ENCODE results near the gene ZNF335.
"Not testable (repeated sequence)": the region's sequence is repeated elsewhere in the genome, so short reads cannot be mapped to it uniquely, and the experiment has no call there.

Gene ZNF335

GRCh38 chr20:45934046-45934585, 37.9 kb downstream of the ZNF335 start:
- no peak for DNase-seq (ENCODE audit: low read depth)

- DNase-seq (ENCODE audit: low read depth), result no peak
These were observed 38.5 kb downstream of the ZNF335 start for GRCh38 chr20:45933266-45934045.

- not testable (repeated sequence) for DNase-seq (ENCODE audit: low read depth)
These were observed 40.3 kb downstream of the ZNF335 start for GRCh38 chr20:45931680-45932079.

- DNase-seq (ENCODE audit: low read depth), result no peak
These were observed 44.7 kb downstream of the ZNF335 start for GRCh38 chr20:45927071-45927878.

GRCh38 chr20:45926731-45927070, 45.3 kb downstream of the ZNF335 start:
- DNase-seq (ENCODE audit: low read depth), result no peak

DNA sequence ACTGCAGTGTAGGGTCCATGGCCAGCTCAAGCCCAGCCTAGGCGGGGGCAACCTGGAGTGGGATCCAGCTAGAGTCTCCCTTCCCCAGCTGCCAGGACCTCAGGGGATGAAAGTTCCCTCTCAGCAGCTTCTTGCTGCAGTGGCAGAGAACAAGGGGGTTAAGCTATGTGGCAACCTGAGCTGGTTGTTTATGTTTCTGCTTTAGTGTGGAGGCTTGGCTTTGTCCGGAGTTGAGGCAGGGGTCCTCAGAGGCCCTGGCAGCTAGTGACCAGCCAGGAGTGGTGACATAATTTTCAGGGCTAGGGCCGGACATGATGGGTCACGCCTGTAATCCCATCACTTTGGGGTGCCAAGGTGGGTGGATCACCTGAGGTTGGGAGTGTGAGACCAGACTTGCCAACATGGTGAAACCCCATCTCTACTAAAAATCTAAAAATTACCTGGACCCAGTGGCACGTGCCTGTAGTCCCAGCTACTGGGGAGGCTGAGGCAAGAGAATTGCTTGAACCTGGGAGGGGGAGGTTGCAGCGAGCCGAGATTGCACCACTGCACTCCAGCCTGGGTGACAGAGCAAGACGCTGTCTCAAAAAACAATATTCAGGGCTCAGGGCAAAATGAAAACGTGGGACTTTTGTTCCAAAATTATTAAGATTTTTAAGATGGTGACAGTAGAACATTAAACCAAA, 46.0 kb downstream of the ZNF335 start:
- no peak for DNase-seq (ENCODE audit: low read depth)

DNA sequence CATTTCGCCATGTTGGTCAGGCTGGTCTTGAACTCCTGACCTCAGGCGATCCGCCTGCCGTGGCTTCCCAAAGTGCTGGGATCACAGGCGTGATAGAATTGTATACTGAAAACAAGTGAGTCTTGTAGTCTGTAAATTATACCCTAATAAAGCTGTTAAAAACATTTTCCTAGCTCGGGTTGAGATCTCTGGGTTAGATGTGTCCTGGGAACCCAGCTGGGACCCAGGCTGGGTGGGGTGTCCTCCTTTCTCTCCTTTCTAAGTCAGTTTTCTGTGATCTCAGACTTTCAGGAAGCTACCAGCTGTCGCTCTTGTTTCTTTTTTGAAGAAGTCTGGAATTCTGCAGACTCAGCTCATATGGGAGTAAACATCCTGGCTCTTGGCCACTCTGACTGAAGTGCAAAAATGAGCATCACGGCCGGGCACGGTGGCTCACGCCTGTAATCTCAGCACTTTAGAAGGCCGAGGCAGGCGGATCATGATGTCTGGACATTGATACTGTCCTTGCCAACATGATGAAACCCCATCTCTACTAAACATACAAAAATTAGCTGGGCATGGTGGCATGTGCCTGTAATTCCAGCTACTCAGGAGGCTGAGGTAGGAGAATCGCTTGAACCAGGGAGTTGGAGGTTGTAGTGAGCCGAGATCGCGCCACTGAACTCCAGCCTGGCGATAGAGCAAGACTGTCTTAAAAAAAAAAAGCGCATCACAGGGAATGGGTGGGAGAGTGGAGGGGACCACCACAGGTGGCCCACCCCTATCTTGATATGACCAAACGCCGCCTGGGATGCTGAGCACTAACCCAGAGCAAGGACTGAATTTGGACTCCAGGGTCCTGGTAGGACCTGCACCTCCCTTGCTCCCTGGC, 47.4 kb downstream of the ZNF335 start:
- no peak for DNase-seq (ENCODE audit: low read depth)

GRCh38 chr20:45921337-45922189, 50.4 kb downstream of the ZNF335 start:
- DNase-seq (ENCODE audit: low read depth), result no peak

GRCh38 chr20:45920462-45921336, 51.3 kb downstream of the ZNF335 start:
- DNase-seq (ENCODE audit: low read depth), result no peak

GRCh38 chr20:45919542-45920399, 52.2 kb downstream of the ZNF335 start:
- no peak for DNase-seq (ENCODE audit: low read depth)

DNA sequence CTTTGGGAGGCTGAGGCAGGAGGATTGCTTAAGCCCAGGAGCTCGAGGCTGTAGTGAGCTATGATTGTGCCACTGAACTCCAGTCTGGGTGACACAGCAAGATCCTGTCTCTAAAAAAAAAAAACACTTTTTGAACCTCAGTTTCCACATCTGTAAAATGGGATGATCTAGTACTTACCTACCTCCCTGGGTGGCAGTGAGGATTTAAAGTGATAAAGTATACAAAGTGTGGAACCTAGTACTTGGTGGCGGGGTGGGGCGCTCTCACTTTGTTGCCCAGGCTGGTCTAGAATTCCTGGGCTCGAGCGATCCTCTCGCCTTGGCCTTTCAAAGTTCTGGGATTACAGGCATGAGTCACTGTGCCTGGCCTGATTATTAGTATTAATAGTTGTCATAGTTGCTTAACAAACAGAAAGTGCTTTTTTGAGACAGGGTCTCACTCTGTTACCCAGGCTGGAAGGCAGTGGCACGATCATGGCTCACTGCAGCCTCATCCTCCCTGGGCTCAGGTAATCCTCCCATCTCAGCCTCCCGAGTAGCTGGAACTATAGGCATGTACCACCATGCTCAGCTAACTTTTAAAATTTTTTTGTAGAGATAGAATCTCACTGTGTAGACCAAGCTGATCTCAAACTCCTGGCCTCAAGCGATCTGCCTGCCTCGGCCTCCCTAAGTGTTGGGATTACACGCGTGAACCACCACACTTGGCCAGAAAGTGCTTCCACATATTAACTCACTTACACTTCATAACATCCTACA, 53.0 kb downstream of the ZNF335 start:
- DNase-seq (ENCODE audit: low read depth), result no peak

GRCh38 chr20:45918182-45918737, 53.7 kb downstream of the ZNF335 start:
- no peak for DNase-seq (ENCODE audit: low read depth)

GRCh38 chr20:45917790-45918141, 54.2 kb downstream of the ZNF335 start:
- DNase-seq (ENCODE audit: low read depth), result no peak

- DNase-seq (ENCODE audit: low read depth), result no peak
These were observed 58.9 kb downstream of the ZNF335 start for GRCh38 chr20:45913116-45913515.

DNA sequence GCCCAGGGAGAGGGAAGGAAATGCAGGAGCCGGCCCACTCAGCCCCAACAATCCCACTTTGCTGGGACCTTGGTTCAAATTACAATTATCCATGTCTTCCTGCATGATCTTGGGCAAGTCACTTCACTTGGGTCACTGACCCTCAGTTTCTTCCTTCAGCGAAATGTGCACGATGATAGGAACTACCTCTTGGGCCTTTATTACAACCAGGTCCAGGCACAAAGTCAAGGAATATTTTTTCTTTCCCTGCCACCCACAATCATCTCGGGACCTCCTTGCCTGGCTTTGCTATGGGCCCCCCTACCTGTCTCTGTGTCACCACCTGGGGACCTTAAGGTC, 59.7 kb downstream of the ZNF335 start:
- no peak for DNase-seq (ENCODE audit: low read depth)

GRCh38 chr20:45911486-45912343, 60.3 kb downstream of the ZNF335 start, which contains the start of gene PLTP:
Gene PLTP, minus strand, starts transcription at chr20:45912155. Its CDS starts 703 bp downstream, at chr20:45911452.
- DNase-seq (ENCODE audit: low read depth), result no peak

All from non-pigmented ciliary epithelial cell (primary cell).